Subcutaneous adipose tissue (tissue), 4 donors: ENCODE data around the gene TFR2. TPM values are rescaled to one million over a fixed set of nuclear protein-coding genes. Genes with fewer than 3 reads are reported as not detected.

ENCODE experiments used
- CTCF ChIP-seq: fragments of 450-650 bp; IDR thresholded peaks from one replicate; pipeline ENCODE4 v1.5.1; 2016; ENCODE audit warnings: low read depth, mild to moderate bottlenecking, control low read depth, antibody characterized with exemption, moderate library complexity
- total RNA-seq, 4 donors: library from RNA; depleted of rRNA; stranded (reverse); fragments of >200 nt; gene quantifications; one replicate each; pipeline ENCODE4 v1.1.0, GENCODE V29; 2016

Gene TFR2
- total RNA-seq, 4 donors from 2014 or later: 0.49 to 0.94 (median 0.88) TPM; not detected in 1

GRCh38 chr7:100671353-100672327, 30.3 kb upstream of the TFR2 start:
- TF ChIP-seq CTCF: no peak

- no peak for TF ChIP-seq CTCF
Measured at GRCh38 chr7:100670074-100670473, 28.7 kb upstream of the TFR2 start.

GRCh38 chr7:100668069-100668449, 26.7 kb upstream of the TFR2 start:
- no peak for TF ChIP-seq CTCF

GRCh38 chr7:100667331-100668068, 26.1 kb upstream of the TFR2 start:
- no peak for TF ChIP-seq CTCF

GRCh38 chr7:100665168-100665726, 23.9 kb upstream of the TFR2 start:
- TF ChIP-seq CTCF: no peak

- no peak for TF ChIP-seq CTCF
Measured at GRCh38 chr7:100655908-100656674, 14.7 kb upstream of the TFR2 start, which contains the start of gene ACTL6B. ACTL6B (minus strand) TSS chr7:100656448; CDS start chr7:100656354, 94 bp downstream.
